Right lobe of liver (tissue), 4 donors: Measurements from ENCODE around the gene KIFC3.

Source experiments
- CTCF ChIP-seq, 4 donors: fragments of 200-600 bp in 3 of 4; fragments of 450-650 bp in 1 of 4; IDR thresholded peaks; one replicate each; pipeline versions ENCODE4 v1.5.1 to v1.8.0; 2016 to 2022; ENCODE audit warnings: antibody characterized with exemption in 4 of 4, mild to moderate bottlenecking in 2 of 4
- POLR2A ChIP-seq: fragments of 450-650 bp; IDR thresholded peaks from one replicate; pipeline ENCODE4 v1.6.1; 2017; ENCODE audit warnings: antibody characterized with exemption, mild to moderate bottlenecking
- donor health status: DM: no; HTN: no; CAD: no.
- donor health status: DM: no; HTN: no; CAD: no.
- donor health status: DM: no; HTN: yes; CAD: no.

- TF ChIP-seq CTCF (IDR thresholded peaks at IDR 0.05) (no peak), POLR2A (no peak)
Measured at GRCh38 chr16:57804111-57804837, 2.0 kb upstream of the KIFC3 start.
